Activated gamma-delta T cell (primary cell): ENCODE results near the gene TGM3.

Experiments
- DNase-seq: peaks from one replicate; lab custom pipeline; 2025; lab: John Stamatoyannopoulos, UW

The TGM3 gene

GRCh38 chr20:2379511-2380229, 83.9 kb downstream of the TGM3 start:
- DNase-seq: no peak

DNA sequence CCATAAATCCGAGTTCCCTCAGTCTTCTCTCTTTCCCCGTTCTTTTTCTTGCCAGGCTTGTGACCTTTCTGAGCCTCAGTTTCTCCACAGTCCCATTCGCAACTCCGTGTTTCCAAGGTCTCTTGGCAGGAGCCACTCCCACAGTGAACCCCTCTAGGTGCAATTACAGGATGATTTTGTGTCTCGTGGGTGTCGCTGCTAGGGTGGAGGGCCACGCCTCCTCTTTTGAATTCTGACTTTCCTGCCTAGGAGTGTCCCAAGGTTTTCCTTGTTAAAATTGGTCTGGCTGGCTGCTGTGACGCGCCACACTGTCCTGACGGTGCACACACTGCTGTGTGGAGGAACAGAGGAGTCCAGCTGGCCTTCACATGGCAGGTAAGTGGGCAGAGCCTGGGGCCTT, 84.8 kb downstream of the TGM3 start, which contains the start of gene TGM6:
Gene TGM6 (plus strand): TSS at position 301 of the 400 bp plus-strand sequence. CDS start 68 bp downstream, at position 369.
- no peak for DNase-seq

- DNase-seq: no peak
Measured at GRCh38 chr20:2381303-2381702, 85.5 kb downstream of the TGM3 start.

- DNase-seq: no peak
Measured at GRCh38 chr20:2382833-2383232, 87.0 kb downstream of the TGM3 start.

DNA sequence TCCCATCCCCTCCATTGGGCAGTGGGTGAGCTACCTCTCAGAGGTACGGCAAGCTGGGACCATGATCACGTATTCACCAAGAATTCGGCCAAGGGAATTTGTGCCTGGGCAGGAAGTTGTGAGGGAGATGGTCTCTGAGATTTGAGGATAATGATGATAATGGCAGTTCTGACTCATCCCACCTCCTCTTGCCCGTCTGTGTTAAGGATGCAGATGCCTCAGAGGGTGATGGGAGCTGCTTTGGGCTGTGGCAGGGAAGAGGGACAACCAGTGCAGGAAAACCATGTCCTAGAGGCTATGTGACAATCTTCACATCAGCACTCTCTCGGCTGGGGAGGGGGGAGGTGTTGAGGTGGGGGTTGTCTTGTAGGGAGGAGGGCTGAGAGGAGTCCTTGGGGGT, 89.2 kb downstream of the TGM3 start:
- DNase-seq: no peak

- no peak for DNase-seq
Measured at GRCh38 chr20:2385496-2385895, 89.7 kb downstream of the TGM3 start.

GRCh38 chr20:2386516-2387179, 90.8 kb downstream of the TGM3 start:
- DNase-seq: no peak

- no peak for DNase-seq
Measured at GRCh38 chr20:2387180-2387577, 91.4 kb downstream of the TGM3 start.

DNA sequence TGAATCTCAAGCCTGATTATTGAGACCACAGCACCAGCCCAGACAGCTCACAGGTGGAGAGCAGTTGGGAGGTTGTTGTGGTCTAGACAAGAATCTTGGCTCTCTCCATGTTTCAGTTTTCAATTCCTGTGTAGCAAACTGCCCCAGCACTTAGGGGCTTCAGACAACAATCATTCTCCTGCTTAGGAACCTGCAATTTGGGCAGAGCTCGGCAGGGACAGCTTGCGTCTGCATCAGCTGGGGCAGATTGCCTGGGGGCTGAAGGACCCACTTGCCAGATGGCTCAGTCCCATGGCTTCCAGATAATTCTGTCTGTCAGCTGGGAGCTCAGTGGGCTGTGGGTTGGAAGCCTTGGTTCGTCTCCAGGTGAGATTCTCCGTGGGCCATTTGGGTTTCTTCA, 91.8 kb downstream of the TGM3 start:
- no peak for DNase-seq
